ENCODE results near the gene MPZ. TPM values are rescaled to one million over a fixed set of nuclear protein-coding genes. Genes with fewer than 3 reads are reported as not detected.

Gene MPZ
- total RNA-seq, 6 donors from 2014 or later, result 1.5 to 6.9 (median 4.0) TPM

DNA sequence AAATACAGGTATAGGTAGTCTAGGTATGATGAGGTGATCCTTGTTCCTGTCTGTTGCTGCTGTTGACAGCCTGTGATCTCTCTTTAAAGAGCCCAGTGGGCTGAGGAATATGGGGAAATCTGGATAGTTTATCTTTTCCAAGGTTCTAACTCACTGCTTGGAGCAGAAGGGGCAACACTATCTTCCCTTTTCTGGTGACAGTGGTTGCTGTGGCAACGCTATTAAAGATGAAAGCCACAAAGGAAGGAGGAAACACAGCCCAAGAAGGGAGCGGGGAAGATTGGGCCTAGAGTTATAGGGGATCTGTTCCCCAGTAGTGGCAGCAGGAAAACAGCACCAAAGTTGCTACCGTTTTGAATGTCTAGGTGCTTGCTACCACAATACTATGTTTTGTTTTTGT lies 42.4 kb downstream of the MPZ start:
- peak; percentile 46 to 47 for ATAC-seq (ENCODE audit: low FRiP score in 2 of 2)
- H3K36me3 ChIP-seq, result no peaks in the 10 kb centered on the region
- H3K9me3 ChIP-seq, result no peaks in the 10 kb centered on the region
- no peak for DNase-seq
- TF ChIP-seq POLR2A (IDR thresholded peaks at IDR 0.05) (no peak), POLR2AphosphoS5 (IDR thresholded peaks at IDR 0.05) (no peak), EP300 (IDR thresholded peaks at IDR 0.05) (no peak)
- TF ChIP-seq, protein P1, sequence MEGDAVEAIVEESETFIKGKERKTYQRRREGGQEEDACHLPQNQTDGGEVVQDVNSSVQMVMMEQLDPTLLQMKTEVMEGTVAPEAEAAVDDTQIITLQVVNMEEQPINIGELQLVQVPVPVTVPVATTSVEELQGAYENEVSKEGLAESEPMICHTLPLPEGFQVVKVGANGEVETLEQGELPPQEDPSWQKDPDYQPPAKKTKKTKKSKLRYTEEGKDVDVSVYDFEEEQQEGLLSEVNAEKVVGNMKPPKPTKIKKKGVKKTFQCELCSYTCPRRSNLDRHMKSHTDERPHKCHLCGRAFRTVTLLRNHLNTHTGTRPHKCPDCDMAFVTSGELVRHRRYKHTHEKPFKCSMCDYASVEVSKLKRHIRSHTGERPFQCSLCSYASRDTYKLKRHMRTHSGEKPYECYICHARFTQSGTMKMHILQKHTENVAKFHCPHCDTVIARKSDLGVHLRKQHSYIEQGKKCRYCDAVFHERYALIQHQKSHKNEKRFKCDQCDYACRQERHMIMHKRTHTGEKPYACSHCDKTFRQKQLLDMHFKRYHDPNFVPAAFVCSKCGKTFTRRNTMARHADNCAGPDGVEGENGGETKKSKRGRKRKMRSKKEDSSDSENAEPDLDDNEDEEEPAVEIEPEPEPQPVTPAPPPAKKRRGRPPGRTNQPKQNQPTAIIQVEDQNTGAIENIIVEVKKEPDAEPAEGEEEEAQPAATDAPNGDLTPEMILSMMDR (IDR thresholded peaks at IDR 0.05), result no peak
- H3K4me3 ChIP-seq, result no peak overlapping the region
- H3K27me3 ChIP-seq, result no peaks in the 10 kb centered on the region
- WGBS, 2 donors, result 46 to 62% methylated on average over 3 of the region's 3 CpGs
- no peak overlapping the region for H3K27ac ChIP-seq
- no peaks in the 10 kb centered on the region for H3K4me1 ChIP-seq

DNA sequence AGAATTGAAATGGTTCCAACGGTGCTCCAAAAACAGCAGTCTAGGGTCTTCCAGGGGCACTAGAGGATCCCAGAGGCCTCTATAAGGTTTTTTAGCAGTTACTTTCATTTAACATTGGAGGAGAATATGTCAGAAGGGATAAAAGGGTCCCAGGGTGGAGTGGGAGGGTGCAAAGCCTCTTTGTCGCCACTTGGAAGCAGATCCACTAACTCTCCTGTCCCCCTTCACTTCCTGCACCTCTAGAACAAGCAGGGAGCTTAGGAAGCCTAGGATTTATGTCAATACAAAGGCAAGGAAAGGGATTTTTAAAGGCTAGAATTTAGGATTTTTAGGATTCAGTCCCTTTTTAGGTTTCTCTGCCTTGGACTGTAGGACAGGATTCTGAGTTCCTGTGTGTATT lies 42.9 kb downstream of the MPZ start:
- H3K36me3 ChIP-seq, result no peaks in the 10 kb centered on the region
- no peak for DNase-seq
- H3K9me3 ChIP-seq, result no peaks in the 10 kb centered on the region
- no peak overlapping the region for H3K4me3 ChIP-seq
- ATAC-seq (ENCODE audit: low FRiP score in 2 of 2), result no peak
- TF ChIP-seq POLR2AphosphoS5 (IDR thresholded peaks at IDR 0.05), result no peak
- TF ChIP-seq EP300 (IDR thresholded peaks at IDR 0.05), result no peak
- TF ChIP-seq, protein P1 (IDR thresholded peaks at IDR 0.05), result no peak
- TF ChIP-seq POLR2A (IDR thresholded peaks at IDR 0.05), result no peak
- 75 to 95% methylated on average over 2 of the region's 2 CpGs for WGBS, 2 donors
- H3K4me1 ChIP-seq, result peaks cover 0 to under 1% (median 0%) of the 10 kb centered on the region in 4 donors
- H3K27ac ChIP-seq, result no peak overlapping the region
- H3K27me3 ChIP-seq, result no peaks in the 10 kb centered on the region

DNA sequence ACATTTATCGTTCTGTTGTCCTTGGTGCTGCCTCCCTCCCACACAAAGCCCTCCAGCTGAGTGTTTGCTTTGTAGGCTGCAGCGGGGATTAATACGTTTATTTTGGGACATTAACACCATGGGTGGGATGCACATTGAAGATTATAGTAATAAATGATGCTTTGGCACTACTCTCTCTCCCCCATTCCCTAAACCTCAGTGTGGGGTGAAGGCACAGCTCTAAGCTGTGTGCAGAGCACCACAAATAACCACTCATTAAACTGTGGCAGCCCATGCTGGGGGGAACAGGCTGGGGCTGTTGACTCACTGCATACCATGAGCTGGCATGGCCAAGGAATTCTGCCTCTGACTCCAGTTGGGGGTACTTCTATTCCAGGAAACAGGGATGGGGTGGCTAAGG lies 43.6 kb downstream of the MPZ start:
- DNase-seq (no peak), ATAC-seq (ENCODE audit: low FRiP score in 2 of 2) (no peak)
- Histone ChIP-seq H3K4me1 (peaks cover 0 to 4% (median 0%) of the 10 kb centered on the region in 4 donors), H3K27me3 (no peaks in the 10 kb centered on the region), H3K27ac (no peak overlapping the region), H3K36me3 (no peaks in the 10 kb centered on the region), H3K9me3 (no peaks in the 10 kb centered on the region), H3K4me3 (no peak overlapping the region)
- WGBS, 2 donors, result 56 to 77% methylated on average over 3 of the region's 3 CpGs
- no peak for TF ChIP-seq POLR2AphosphoS5 (IDR thresholded peaks at IDR 0.05)
- no peak for TF ChIP-seq POLR2A (IDR thresholded peaks at IDR 0.05)
- no peak for TF ChIP-seq EP300 (IDR thresholded peaks at IDR 0.05)
- TF ChIP-seq, protein P1 (IDR thresholded peaks at IDR 0.05), result no peak

DNA sequence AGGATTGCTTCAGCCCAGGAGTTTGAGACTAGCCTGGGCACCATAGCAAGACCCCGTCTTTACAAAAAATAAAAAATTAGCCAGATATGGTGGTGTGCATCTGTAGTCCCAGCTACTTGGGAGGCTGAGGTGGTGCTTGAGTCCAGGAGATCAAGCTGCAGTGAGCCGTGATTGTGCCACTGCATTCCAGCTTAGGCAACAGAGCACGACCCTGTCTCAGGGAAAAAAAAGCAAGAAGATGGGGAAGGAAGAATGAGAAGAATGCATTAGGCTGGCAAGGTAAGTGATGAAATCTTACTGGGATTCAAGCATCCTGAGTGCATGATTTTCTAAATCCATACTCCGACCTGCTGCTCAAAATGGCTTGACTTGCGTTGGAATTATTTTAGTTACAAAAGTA lies 44.5 kb downstream of the MPZ start:
- Histone ChIP-seq H3K4me1 (peaks cover 0 to 4% (median 0%) of the 10 kb centered on the region in 4 donors), H3K27ac (no peak overlapping the region), H3K36me3 (no peaks in the 10 kb centered on the region), H3K9me3 (no peaks in the 10 kb centered on the region), H3K27me3 (no peaks in the 10 kb centered on the region), H3K4me3 (no peak overlapping the region)
- DNase-seq (no peak), ATAC-seq (ENCODE audit: low FRiP score in 2 of 2) (no peak)
- 76 to 82% methylated on average over 5 of the region's 5 CpGs for WGBS, 2 donors
- TF ChIP-seq POLR2AphosphoS5 (IDR thresholded peaks at IDR 0.05), result no peak
- TF ChIP-seq, protein P1 (IDR thresholded peaks at IDR 0.05), result no peak
- no peak for TF ChIP-seq EP300 (IDR thresholded peaks at IDR 0.05)
- no peak for TF ChIP-seq POLR2A (IDR thresholded peaks at IDR 0.05)

Measured in upper lobe of left lung (tissue), 6 donors.